HG02571 (cell line): ENCODE results near the gene LAMTOR1.

Experiments
- ATAC-seq: cut with Tn5 transposase; IDR thresholded peaks from one replicate; pipeline ENCODE4 v1.9.1; 2021; ENCODE audit warnings: mild to moderate bottlenecking, moderate library complexity; ENCODE audit not compliant: unreplicated experiment

The LAMTOR1 gene

DNA sequence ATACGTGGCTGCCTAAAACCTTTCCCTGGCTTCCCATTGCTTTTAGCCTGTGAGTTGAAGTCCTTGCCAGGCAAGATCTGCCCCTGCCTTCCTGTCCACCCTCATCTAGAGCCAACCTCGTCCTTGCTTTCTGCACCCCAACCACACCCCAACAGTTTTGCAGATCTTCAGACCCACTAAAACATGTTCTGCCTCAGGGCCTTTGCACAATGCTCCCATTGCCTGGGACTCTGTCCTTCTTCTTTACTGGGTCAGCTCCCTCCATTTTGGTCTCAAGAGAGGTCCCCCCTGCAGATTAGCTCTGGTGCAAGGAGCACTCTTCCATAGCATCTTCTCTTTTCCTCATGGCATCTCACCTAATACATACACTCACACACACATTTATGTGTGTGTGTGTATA, 17.8 kb upstream of the LAMTOR1 start:
- no peak for ATAC-seq

DNA sequence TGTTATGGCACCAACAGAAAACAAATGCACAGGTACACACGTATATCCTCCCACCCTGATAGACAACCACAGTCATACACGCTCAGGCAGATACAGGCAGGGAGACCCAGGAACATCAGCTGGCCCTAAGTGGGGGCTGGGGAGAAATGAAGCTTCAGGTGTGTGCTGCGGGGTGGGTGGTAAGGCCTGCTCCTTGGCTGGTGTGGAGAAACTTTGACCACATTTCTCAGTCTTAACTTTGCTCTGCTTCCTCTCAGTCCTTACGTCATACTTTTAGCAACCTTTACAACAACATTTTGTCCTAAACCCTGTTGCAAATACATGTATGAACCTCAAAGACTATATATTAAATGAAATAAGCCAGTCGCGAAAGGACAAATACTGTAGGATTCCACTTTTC, 16.1 kb upstream of the LAMTOR1 start:
- ATAC-seq, result no peak

DNA sequence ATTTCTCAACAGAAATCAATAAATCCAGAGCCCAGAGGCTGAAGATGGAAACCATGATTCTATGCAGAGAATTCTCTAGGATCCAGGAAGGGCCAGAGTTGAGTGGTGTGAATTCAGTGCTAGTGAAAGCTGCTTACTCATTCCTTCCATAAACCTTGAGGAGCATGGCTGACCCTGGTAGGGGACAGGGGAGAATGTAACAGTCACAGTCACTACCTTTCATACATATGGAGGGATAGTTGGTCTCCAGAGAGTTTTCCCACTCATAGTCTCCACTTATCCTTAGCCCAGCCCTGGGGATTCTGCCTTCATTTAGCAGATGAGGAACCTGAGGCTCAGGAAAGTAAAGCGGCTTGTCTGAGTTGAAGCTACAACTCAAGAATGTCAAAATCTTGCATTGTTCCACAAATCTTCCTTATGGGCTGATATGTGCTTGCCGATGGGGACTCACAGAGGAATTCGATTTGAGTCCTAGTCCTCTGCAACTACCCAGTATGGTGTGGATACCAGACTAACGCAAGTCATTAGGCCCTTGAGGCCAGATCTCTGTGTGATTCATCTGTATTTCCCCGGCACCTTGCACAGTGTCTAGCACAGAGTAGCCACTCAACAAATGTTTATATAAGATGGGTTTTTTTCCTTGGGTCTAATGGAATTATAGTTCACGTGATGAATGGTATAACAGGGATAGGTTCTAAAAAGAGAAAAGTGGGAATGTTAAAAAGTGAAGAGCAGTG, 13.1 kb upstream of the LAMTOR1 start:
- ATAC-seq, result no peak

DNA sequence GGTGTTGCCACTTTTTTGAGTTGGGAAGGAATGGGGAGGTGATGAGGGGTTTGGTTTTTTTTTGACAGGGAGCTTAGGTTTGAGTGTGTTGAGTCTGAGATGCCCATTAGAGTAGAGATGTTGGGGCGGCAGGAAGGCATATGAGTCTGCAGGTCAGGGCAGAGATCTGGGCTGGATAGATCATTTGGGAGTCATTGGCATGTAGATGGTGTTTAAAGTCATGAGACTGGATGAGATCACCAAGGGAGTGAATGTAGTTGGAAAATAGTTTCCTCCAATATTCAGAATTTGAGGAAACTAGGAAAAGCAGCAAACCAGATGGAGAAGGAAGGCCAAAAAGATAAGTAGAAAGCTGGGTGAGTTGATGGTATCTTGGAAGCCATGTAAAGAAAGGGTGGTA, 11.5 kb upstream of the LAMTOR1 start:
- no peak for ATAC-seq

DNA sequence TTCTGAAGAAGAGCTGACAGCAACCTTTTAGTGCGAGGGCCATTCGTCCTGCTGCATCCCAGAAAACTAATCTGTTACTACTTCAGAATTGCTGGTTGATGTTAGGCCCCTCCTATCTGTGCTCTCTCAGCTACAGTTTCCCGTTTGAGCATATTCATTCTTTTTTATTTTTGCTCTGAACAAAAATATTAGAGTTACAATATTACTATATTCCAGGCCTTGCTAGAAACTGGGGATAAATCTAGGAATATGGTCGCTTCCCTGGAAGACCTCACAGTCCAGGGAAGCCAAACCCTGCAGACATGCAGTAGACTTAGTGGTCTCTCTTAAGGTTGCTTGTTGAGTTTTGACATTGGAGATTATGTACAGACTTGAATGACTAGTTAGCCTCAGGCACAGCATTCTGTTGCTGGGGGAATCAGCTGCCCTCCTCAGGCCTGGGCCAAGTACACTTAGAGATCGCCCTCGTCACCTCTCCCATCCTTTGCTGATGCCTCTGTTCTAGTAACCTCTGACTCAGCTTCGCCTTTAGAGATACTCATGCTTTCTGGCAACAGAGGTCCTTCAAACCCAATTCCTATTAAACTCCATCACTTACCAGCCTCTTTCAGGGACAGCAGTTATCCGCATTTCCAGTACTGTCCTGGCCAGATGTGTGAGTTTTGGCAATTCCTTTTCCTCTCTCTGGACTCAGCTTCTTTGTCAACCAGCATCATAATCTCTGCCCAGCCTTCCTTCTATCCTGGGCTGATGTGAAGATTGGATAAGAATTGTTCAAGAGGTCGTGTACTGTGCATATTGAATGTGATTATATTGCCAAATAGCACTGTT, 10.1 kb upstream of the LAMTOR1 start:
- no peak for ATAC-seq

DNA sequence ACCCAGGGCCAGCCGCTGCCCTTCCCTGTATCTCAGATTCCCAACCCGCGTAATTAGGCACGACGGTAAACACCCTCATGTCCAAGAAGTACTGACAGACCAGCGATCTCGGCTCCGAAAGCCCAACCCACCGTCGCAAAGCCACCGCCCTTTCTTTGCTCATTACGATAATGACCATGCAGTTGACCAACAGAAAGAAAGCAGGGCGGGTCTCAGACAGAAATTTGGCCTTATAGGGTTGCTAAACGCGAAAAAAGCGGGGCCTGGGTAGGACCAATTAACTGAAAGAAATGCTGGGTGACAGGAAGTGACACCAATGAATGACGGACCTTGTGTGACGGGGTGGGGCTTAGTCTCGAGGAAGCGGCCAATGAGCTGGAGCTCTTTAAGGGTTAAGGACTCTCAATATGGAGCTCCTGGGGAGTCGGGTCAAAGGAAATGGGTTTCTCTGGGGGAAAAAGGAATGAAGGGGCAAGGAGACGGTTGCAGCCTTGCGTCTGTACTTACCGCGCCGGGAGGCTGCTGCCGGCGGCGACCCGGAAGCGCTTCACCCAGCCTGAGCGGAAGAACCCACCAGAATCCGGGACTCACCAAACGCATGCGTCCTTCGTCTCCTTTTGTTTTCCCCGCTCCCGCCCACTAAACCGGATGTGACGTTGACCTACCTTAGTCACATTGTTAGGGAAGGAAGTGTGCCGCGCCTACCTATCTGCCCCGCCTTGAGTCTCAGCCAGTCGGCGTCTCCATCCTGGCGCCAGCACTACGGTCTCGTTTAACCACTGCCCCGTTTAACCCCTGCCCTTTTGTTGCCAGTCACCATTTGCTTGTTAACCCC, 9.3 kb upstream of the LAMTOR1 start, which contains the start of gene ANAPC15:
TSS of gene ANAPC15 (minus strand) at position 553 of the 835 bp plus-strand sequence. CDS start 1,419 bp downstream, outside the sequence.
- ATAC-seq, result peak; percentile 89

DNA sequence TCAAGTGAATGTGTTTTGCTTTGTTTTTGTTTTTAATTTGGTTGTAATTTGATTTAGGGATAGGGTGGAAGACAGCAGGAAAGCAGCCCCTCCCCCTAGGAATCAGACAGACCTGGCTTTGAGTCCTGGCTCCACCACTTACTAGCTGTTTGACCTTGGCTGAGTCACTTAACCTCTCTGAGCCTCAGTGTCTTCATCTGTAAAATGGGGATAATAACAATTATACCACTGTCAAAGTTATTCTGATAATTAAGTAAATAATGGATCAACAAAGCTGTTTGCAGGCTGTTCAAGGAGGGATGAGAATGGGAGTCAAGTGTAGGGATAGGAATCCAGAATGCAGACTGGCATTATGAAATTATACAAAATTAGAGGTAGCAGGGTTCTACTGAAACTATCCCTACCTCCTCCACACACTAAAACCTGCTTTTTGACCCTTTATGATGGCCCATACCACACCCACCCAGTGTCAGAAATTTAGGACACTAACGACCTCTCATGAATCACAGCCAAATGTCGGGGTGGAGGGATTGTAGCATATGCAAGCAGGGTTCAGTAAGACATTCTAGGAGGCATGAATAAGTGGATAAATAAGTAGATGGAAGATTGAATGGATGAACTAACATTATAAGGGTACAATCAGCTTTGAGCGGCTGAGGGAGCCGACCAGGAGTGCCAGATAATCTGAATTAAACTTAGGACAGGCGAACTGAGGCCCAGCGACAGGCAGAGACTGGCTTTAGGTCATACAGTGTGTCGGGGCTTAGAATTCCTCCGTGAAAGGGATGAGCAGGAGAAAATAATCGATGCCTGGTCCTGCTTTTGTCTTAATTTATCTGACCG, 8.4 kb upstream of the LAMTOR1 start:
- peak; percentile 1 for ATAC-seq

DNA sequence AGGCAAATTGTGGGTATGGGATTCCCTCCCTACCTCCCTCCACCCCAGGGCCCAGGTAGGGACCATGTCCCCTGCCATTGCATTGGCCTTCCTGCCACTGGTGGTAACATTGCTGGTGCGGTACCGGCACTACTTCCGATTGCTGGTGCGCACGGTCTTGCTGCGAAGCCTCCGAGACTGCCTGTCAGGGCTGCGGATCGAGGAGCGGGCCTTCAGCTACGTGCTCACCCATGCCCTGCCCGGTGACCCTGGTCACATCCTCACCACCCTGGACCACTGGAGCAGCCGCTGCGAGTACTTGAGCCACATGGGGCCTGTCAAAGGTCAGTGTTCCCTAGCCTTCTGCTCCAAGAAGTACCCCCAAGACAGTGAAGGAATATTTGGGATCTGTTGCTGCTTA, 2.8 kb upstream of the LAMTOR1 start, which contains the start of gene TOMT:
TSS of gene TOMT (plus strand) at position 37 of the 400 bp plus-strand sequence. CDS start at position 65, 28 bp downstream.
- no peak for ATAC-seq

DNA sequence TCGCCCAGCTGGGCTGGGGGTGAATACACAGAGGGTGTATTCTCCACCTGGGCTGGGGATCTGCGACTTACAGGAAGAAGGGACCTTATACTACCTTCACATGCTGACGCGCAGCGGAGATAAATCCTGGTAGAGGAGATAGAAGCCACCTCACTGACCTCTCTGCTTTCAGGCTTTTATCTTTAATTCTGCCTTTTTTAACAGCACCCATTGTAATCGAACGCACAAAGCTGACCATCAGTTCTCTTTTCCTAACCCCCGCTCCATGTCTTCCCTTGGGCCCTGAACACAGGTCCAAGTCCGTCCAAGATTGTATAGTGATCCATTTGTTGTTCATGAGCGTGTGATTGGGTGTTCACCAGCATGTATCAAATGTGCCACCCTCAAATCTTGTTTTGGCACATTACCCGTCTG, 664 bp upstream of the LAMTOR1 start:
- ATAC-seq, result no peak

DNA sequence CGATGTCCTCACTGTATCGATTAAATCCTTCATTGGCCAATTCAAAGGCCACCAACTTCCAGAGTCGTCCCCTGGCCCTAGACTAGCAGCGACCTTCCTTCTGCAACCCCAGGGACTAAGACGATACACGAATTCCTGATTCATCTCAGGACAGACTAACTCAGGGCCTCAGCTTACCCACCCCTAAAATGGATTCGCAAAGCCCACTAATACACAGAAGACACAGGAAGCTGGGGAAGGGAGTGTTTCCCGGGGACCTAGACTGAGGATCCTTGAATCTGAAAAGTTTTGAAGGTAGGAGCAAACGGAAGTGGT, 509 bp downstream of the LAMTOR1 start:
- no peak for ATAC-seq

DNA sequence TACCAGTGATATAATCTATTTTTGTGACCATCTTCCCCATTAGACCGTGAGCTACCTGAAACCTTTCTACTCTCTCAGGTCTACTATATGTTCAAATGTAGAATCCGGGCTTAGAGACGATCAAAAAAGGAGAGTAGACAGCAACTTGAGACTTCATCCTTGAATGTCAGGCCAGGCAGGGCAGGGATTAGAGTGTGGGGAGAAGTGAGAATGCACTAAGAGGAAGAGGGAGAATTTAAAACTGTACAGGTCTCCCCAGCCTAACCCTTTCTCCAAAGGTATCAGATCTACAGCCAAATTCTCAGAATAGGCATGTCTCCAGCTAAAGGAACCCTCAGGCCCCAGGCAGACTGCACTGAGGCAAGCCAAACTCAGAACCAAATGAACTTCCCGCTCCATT, 935 bp downstream of the LAMTOR1 start:
- ATAC-seq, result no peak

DNA sequence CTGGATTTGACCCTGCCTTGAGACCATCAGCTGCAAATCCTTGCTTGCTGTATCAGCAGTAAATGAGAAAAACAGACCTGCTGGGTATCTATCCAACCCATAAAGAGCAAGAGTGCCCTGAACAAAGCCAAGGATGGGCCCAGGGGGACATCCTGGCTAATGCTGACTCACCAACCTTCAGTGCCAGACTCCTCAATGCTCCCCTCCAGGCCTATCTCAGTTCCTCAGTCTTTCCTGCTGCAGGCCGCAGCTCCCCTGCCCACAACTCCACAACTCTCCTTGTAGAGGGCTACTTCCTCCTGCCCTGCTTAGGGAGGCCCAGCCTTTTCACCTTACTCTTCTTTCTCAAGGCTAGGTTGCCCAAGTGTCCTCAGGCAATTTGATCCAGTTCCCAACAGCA, 2.6 kb downstream of the LAMTOR1 start:
- no peak for ATAC-seq

DNA sequence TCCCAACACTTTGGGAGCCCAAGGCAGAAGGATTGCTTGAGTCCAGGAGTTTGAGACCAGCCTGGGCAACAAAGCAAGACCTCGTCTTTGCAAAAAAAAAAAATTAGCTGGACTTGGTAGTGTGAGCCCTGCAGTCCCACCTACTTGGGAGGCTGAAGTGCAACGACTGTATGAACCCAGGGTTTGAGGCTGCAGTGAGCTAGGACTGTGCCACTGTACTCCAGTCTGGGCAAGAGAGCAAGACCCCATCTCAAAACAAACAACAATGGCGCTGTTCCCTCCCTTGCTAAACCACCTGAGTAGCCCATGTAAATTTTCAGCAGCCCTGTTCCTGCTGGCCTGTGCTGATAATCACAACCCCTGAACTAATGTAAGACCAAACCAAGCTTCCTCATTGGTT, 3.1 kb downstream of the LAMTOR1 start:
- no peak for ATAC-seq

DNA sequence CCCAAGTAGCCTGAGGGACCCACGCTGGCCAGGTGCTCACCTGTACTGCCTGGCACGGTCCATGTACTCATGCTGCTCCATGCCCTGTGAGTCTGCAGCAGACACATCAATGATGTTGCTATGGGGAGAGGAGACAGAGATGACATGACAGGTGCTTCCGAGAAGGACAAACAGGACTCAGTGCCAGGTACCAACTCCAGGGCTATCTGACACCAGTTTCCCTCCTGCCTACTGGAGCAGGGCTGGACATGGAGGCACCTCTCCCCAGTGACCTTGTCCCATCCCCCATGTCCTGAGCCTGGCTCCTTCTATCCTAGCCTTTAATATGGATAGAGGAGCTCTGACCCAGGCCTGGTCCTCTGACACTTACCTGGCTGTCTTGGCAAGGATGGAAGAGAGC, 4.4 kb downstream of the LAMTOR1 start:
- no peak for ATAC-seq

DNA sequence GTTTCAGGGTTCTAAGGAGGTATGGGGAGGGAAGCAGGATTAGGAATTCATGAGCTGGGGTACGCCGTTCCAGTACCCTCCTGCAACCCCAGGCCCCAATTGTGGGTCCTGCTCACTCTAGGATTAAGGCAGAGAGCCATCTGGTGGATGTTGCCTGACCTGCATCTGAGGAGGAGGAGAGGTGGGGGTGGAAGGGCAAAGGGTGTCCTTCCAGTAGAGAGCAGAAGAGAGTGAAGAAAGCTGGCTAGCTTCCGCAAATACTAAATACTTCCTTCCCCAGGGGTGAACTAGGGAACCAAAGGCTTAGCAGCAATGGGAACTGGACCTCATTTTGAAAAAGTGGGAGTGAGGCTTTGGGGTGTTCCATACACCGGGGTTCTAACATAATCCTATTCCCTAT, 11.8 kb downstream of the LAMTOR1 start:
- no peak for ATAC-seq

DNA sequence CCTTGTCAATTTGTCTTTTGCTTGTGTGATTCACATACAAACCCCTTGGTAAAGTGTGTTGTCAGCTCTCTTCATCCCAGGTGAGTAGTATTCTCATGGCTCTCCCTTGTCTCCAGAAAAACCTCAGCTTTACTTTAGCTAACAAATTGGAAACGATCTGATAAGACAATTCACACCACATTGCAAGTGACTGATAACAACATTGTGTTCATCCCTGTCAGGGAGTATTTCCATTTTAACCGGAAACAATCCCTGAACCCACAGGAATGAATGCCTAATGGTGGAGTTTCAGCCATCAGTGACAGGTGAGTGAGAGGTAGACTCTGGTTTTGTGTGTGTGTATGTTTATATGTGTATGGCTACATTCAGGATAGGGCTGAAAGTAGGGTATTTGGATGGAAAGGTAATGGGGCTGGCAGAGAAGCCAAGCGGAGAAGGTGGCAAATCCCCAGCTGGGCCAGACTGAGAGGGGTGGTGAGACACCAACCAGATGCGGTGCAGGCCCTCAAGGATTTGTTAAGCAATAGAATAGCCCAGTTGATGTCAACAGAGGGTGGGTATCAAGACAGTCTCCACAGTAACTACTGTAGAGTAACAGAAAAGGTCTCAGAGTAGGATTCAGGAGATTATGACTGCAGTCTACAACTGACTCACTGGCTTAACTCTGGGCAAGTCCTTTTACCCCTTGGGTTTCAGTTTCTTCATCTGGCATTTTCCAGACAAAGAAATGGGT, 14.9 kb downstream of the LAMTOR1 start:
- no peak for ATAC-seq

DNA sequence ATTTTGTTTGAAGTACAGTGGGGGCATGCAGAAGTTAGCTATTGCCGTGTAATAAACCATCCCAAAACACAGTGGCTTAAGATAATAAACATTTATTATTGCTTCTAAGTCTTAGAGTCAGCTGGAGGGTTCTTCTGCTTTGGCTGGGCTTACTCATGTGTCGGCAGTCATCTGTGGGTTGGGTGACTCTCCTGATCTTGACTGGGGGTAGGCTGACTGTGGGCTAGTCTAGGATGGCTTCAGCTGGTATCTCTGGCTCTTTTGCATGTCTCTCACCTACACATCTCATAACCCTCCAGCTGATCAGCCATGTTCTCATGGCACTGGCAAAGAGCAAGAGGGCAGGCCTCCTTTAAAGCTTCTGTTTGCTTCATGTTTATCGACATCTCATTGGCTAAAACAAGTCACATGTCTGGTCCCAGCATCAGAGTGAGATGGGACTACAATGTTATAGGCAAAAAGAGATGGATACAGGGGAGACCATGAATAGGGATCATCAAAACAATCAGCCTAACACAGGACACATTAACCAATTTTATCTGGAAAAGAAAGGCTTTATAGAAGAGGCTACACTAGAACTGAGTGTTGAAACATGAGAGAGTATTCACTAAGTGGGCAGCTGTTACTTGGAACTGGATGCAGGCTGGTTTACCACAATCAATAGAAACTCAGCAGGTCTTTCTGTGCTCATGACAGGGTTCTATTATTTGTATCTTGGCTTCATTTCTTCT, 17.3 kb downstream of the LAMTOR1 start:
- ATAC-seq, result no peak

DNA sequence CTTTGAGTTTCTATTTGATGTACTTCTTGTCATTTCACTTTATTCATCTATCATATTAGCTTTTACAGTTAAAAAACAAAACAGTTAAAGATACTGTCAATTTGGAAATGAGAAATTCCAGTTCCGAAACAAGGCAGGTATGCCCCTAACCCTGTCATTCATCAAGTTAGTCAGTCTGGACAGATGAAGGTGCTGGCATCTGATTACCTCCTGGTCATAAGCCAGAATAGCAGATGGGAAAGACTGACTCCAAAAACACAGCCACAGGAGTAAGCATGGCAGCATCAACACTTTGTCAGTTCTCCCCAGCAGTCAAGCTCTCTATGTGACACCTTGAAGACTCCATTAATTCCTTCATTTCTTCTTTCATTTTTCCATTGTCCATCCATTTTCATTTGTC, 18.1 kb downstream of the LAMTOR1 start:
- no peak for ATAC-seq

DNA sequence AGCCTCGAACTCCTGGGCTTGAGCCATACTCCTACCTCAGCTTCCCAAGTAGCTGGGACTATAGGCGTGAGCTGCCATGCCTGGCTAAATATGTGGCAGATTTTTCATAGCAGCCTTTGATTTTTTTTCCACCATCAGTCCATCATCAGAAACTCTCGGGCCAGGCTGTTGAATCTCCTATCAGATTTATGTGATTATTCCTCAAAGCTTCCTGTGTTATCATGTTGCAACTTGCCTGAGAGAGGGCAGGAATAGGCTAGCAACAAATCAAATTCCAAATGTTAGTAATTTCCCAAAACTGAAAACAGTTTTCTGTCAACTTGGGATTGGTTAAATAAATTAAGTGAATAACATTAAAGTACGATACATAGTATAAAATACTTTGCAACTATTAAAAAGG, 19.0 kb downstream of the LAMTOR1 start:
- no peak for ATAC-seq
